ENCODE measurements around the gene CHSY1.
A peak's percentile ranks its signal among the peaks of the same experiment; 100 is the strongest.

GRCh38 chr15:101251830-101252820, at the start of gene CHSY1:
- TF ChIP-seq CTCF (IDR thresholded peaks at IDR 0.05), result peak; percentile 15
- peak; percentile 70 for TF ChIP-seq EZH2 (IDR thresholded peaks at IDR 0.05)
- no peak for TF ChIP-seq EZH2phosphoT487 (IDR thresholded peaks at IDR 0.05)

Measured in neural progenitor cell (in vitro differentiated cells).